ENCODE measurements around the gene TAF11L11.
"Not testable (repeated sequence)": the region's sequence is repeated elsewhere in the genome, so short reads cannot be mapped to it uniquely, and the experiment has no call there.

Gene TAF11L11

GRCh38 chr5:17603880-17604279, at the start of gene TAF11L11:
Gene TAF11L11, plus strand, starts transcription at chr5:17604183.
- not testable (repeated sequence) for DNase-seq (ENCODE audit: low spot score)

GRCh38 chr5:17585658-17586057, 18.3 kb upstream of the TAF11L11 start, which contains the start of gene TAF11L7:
Gene TAF11L7, minus strand, starts transcription at chr5:17585758.
- not testable (repeated sequence) for DNase-seq (ENCODE audit: low spot score)

GRCh38 chr5:17590860-17591259, 13.1 kb upstream of the TAF11L11 start, which contains the start of gene TAF11L8:
Gene TAF11L8, minus strand, starts transcription at chr5:17590960.
- not testable (repeated sequence) for DNase-seq (ENCODE audit: low spot score)

GRCh38 chr5:17594255-17594654, 9.7 kb upstream of the TAF11L11 start, which contains the start of gene TAF11L9:
Gene TAF11L9, minus strand, starts transcription at chr5:17594394.
- not testable (repeated sequence) for DNase-seq (ENCODE audit: low spot score)

GRCh38 chr5:17597728-17598127, 6.3 kb upstream of the TAF11L11 start, which contains the start of gene TAF11L10:
Gene TAF11L10, minus strand, starts transcription at chr5:17597828.
- DNase-seq (ENCODE audit: low spot score) = not testable (repeated sequence)

GRCh38 chr5:17604951-17605350, 968 bp downstream of the TAF11L11 start:
- no peak for DNase-seq (ENCODE audit: low spot score)

- not testable (repeated sequence) for DNase-seq (ENCODE audit: low spot score)
Observed at GRCh38 chr5:17607461-17607860, 3.5 kb downstream of the TAF11L11 start.

GRCh38 chr5:17610092-17610491, 6.1 kb downstream of the TAF11L11 start, which contains the start of gene TAF11L12:
Gene TAF11L12, plus strand, starts transcription at chr5:17610392.
- DNase-seq (ENCODE audit: low spot score) = not testable (repeated sequence)

GRCh38 chr5:17614872-17615605, 11.1 kb downstream of the TAF11L11 start:
- no peak for DNase-seq (ENCODE audit: low spot score)

GRCh38 chr5:17619354-17619753, 15.4 kb downstream of the TAF11L11 start:
- DNase-seq (ENCODE audit: low spot score) = no peak

GRCh38 chr5:17620627-17621026, 16.6 kb downstream of the TAF11L11 start:
- DNase-seq (ENCODE audit: low spot score) = no peak

- no peak for DNase-seq (ENCODE audit: low spot score)
Observed at GRCh38 chr5:17625686-17626085, 21.7 kb downstream of the TAF11L11 start.

- not testable (repeated sequence) for DNase-seq (ENCODE audit: low spot score)
Observed at GRCh38 chr5:17631788-17632187, 27.8 kb downstream of the TAF11L11 start, which contains the start of gene TAF11L13. Gene TAF11L13, plus strand, starts transcription at chr5:17632088.

- DNase-seq (ENCODE audit: low spot score) = no peak
Observed at GRCh38 chr5:17634160-17634559, 30.2 kb downstream of the TAF11L11 start, which contains the start of gene TAF11L14. Gene TAF11L14, plus strand, starts transcription at chr5:17634460.

GRCh38 chr5:17649232-17649631, 45.2 kb downstream of the TAF11L11 start:
- not testable (repeated sequence) for DNase-seq (ENCODE audit: low spot score)

- not testable (repeated sequence) for DNase-seq (ENCODE audit: low spot score)
Observed at GRCh38 chr5:17655201-17655759, 51.3 kb downstream of the TAF11L11 start.
